ENCODE results near the gene SH3RF2. TPM values are rescaled to one million over a fixed set of nuclear protein-coding genes. Genes with fewer than 3 reads are reported as not detected.
"Not testable (repeated sequence)": the region's sequence is repeated elsewhere in the genome, so short reads cannot be mapped to it uniquely, and the experiment has no call there.

SH3RF2 gene
- total and polyA plus RNA-seq, 2 donors (not counting 1 experiment from before 2014, with no cell fraction given) = 0.03 TPM; not detected in 1

GRCh38 chr5:145962001-145962400, 25.6 kb downstream of the SH3RF2 start:
- no peaks in the 10 kb centered on the region for H3K79me2 ChIP-seq (ENCODE audit: control insufficient read depth, insufficient read depth, low read length)
- intact Hi-C loops (cut with micrococcal nuclease) = no loop called here
- H3K4me3 Mint-ChIP-seq = no peak overlapping the region
- no peaks in the 10 kb centered on the region for H3K36me3 ChIP-seq (replicated peaks in 1 of 2; ENCODE audit: control extremely low read depth in 1 of 2, control insufficient read depth in 1 of 2, extremely low read depth in 1 of 2, insufficient read depth in 2 of 2, low read length in 1 of 2)
- no peak overlapping the region for H3K9ac ChIP-seq (ENCODE audit: low read length)
- peaks cover 10% of the 10 kb centered on the region for H3K27me3 Mint-ChIP-seq
- no peaks in the 10 kb centered on the region for H4K20me1 ChIP-seq (ENCODE audit: control insufficient read depth, insufficient read depth, low read length, poor library complexity, severe bottlenecking)
- no peak overlapping the region for H2AFZ ChIP-seq (ENCODE audit: insufficient read depth, low read depth, low read length, poor library complexity, severe bottlenecking)
- no peak overlapping the region for H3K4me2 ChIP-seq (replicated peaks; ENCODE audit: low read depth, low read length, poor library complexity, severe bottlenecking)
- DNase-seq (no peak), ATAC-seq (ENCODE audit: low read depth) (no peak)
- H3K27ac ChIP-seq (ENCODE audit: low read length in 2 of 2) = no peak overlapping the region
- no CpG with 5 or more reads among the region's 2 CpGs for WGBS (ENCODE audit: insufficient coverage)
- no peaks in the 10 kb centered on the region for H3K4me1 ChIP-seq (ENCODE audit: control insufficient read depth in 2 of 2, insufficient read depth in 2 of 2, low read length in 2 of 2)
- H3K27me3 ChIP-seq (replicated peaks in 1 of 4; ENCODE audit: control extremely low read depth in 1 of 4, control insufficient read depth in 3 of 4, insufficient read depth in 4 of 4, low read length in 3 of 4) = no peaks in the 10 kb centered on the region
- no peaks in the 10 kb centered on the region for H3K4me1 Mint-ChIP-seq
- H3K27ac Mint-ChIP-seq = no peak overlapping the region
- TF ChIP-seq EZH2 (IDR thresholded peaks at IDR 0.05; ENCODE audit: borderline replicate concordance, insufficient read depth, low read depth, low read length, poor library complexity, severe bottlenecking) = no peak
- no peak for TF ChIP-seq CTCF (IDR thresholded peaks at IDR 0.05)
- POLR2A ChIA-PET = no interaction called here
- CTCF ChIA-PET = no interaction called here
- H3K4me3 ChIP-seq (ENCODE audit: control extremely low read depth in 1 of 5, extremely low read depth in 1 of 5, insufficient read depth in 1 of 5, low read depth in 2 of 5, low read length in 4 of 5) = no peak overlapping the region
- H3K9me3 Mint-ChIP-seq (ENCODE audit: insufficient read depth) = no peaks in the 10 kb centered on the region
- no peaks in the 10 kb centered on the region for H3K9me3 ChIP-seq (ENCODE audit: control extremely low read depth in 1 of 3, control insufficient read depth in 2 of 3, insufficient read depth in 1 of 3, low read length in 2 of 3)

- H3K4me3 ChIP-seq (ENCODE audit: control extremely low read depth in 1 of 5, extremely low read depth in 1 of 5, insufficient read depth in 1 of 5, low read depth in 2 of 5, low read length in 4 of 5); intact Hi-C loops (cut with micrococcal nuclease); H3K9ac ChIP-seq (ENCODE audit: low read length); H3K4me1 Mint-ChIP-seq; H3K27ac Mint-ChIP-seq; H4K20me1 ChIP-seq (ENCODE audit: control insufficient read depth, insufficient read depth, low read length, poor library complexity, severe bottlenecking); H3K79me2 ChIP-seq (ENCODE audit: control insufficient read depth, insufficient read depth, low read length); DNase-seq; H3K4me1 ChIP-seq (ENCODE audit: control insufficient read depth in 2 of 2, insufficient read depth in 2 of 2, low read length in 2 of 2); H3K27me3 Mint-ChIP-seq; H3K27me3 ChIP-seq (replicated peaks in 1 of 4; ENCODE audit: control extremely low read depth in 1 of 4, control insufficient read depth in 3 of 4, insufficient read depth in 4 of 4, low read length in 3 of 4); POLR2A ChIA-PET; H3K9me3 ChIP-seq (ENCODE audit: control extremely low read depth in 1 of 3, control insufficient read depth in 2 of 3, insufficient read depth in 1 of 3, low read length in 2 of 3); H3K9me3 Mint-ChIP-seq (ENCODE audit: insufficient read depth); H3K4me2 ChIP-seq (replicated peaks; ENCODE audit: low read depth, low read length, poor library complexity, severe bottlenecking); H3K27ac ChIP-seq (ENCODE audit: low read length in 2 of 2); H3K4me3 Mint-ChIP-seq; H2AFZ ChIP-seq (ENCODE audit: insufficient read depth, low read depth, low read length, poor library complexity, severe bottlenecking); ATAC-seq (ENCODE audit: low read depth); H3K36me3 ChIP-seq (replicated peaks in 1 of 2; ENCODE audit: control extremely low read depth in 1 of 2, control insufficient read depth in 1 of 2, extremely low read depth in 1 of 2, insufficient read depth in 2 of 2, low read length in 1 of 2); CTCF ChIA-PET: not testable (repeated sequence)
- 91% methylated on average over 6 of the region's 9 CpGs for WGBS (ENCODE audit: insufficient coverage)
Measured at GRCh38 chr5:145964008-145964407, 27.6 kb downstream of the SH3RF2 start.

Measured in B cell (primary cell).